CD4-positive, alpha-beta T cell (primary cell): ENCODE data around the gene TOX3. TPM values are rescaled to one million over a fixed set of nuclear protein-coding genes. Genes with fewer than 3 reads are reported as not detected.

Experiments used
- ATAC-seq: fragments of 200-7000 bp; cut with Tn5 transposase; one replicate; pipeline ENCODE4 v1.10.0; 2022; ENCODE audit warnings: mild to moderate bottlenecking; ENCODE audit not compliant: poor library complexity
- CTCF ChIA-PET: fragments of 350-600 bp; sonication (Branson Sonifier 250); formaldehyde crosslinking; loops from one replicate; lab custom pipeline; 2021; ENCODE audit warnings: antibody characterized with exemption, inconsistent platforms; lab: Charles Lee
- POLR2A ChIA-PET: fragments of 350-600 bp; sonication (Branson Sonifier 250); formaldehyde crosslinking; loops from one replicate; lab custom pipeline; 2021; ENCODE audit warnings: antibody characterized with exemption, inconsistent platforms; lab: Charles Lee
- DNase-seq, 14 experiments: peaks; one replicate each; pipeline ENCODE4 v3.0.0-alpha.2; 2013 to 2020; ENCODE audit warnings: mixed read lengths in 2 of 14
- H3K27ac ChIP-seq, 2 donors: one replicate each; pipeline versions ENCODE4 v1.5.1 to v1.7.0; 2013; ENCODE audit warnings: low read length in 2 of 2, low read depth in 1 of 2, mild to moderate bottlenecking in 1 of 2
- H3K27me3 ChIP-seq, 2 experiments: 1 replicate in 1 of 2; 2 replicates in 1 of 2; pipeline versions ENCODE4 v1.6.1 to v1.7.0; 2013; ENCODE audit warnings: low read length in 2 of 2, control low read depth in 1 of 2, mild to moderate bottlenecking in 1 of 2, moderate library complexity in 1 of 2; ENCODE audit not compliant: insufficient read depth in 2 of 2, control insufficient read depth in 1 of 2
- H3K36me3 ChIP-seq: one replicate; pipeline ENCODE4 v1.6.1; 2013; ENCODE audit warnings: low read length, control low read depth; ENCODE audit not compliant: insufficient read depth
- H3K4me1 ChIP-seq: one replicate; pipeline ENCODE4 v1.6.1; 2013; ENCODE audit warnings: low read length, control low read depth; ENCODE audit not compliant: insufficient read depth
- H3K4me3 ChIP-seq: one replicate; pipeline ENCODE4 v1.5.1; 2013; ENCODE audit warnings: mild to moderate bottlenecking, low read length, moderate library complexity
- H3K9me3 ChIP-seq, 2 experiments: 1 replicate in 1 of 2; 2 replicates in 1 of 2; pipeline versions ENCODE4 v1.6.1 to v1.7.0; 2013; ENCODE audit warnings: low read length in 2 of 2, mild to moderate bottlenecking in 2 of 2, control low read depth in 1 of 2, moderate library complexity in 1 of 2; ENCODE audit not compliant: control insufficient read depth in 1 of 2, insufficient read depth in 1 of 2
- H3K27ac Mint-ChIP-seq: one replicate; pipeline ENCODE4 v1.8.0; 2020; ENCODE audit warnings: mixed read lengths
- H3K27me3 Mint-ChIP-seq: one replicate; pipeline ENCODE4 v1.8.0; 2021; ENCODE audit warnings: mixed read lengths
- H3K36me3 Mint-ChIP-seq: one replicate; pipeline ENCODE4 v1.8.0; 2021; ENCODE audit warnings: low read depth, mixed read lengths
- H3K4me1 Mint-ChIP-seq: one replicate; pipeline ENCODE4 v1.8.0; 2021; ENCODE audit warnings: low read depth, mixed read lengths
- H3K4me3 Mint-ChIP-seq: one replicate; pipeline ENCODE4 v1.8.0; 2020; ENCODE audit warnings: mild to moderate bottlenecking, mixed read lengths
- H3K9me3 Mint-ChIP-seq: one replicate; pipeline ENCODE4 v1.8.0; 2020; ENCODE audit warnings: mixed read lengths
- CTCF ChIP-seq: fragments of 200-600 bp; IDR thresholded peaks from one replicate; pipeline ENCODE4 v1.8.0; 2022; ENCODE audit warnings: antibody characterized with exemption, mild to moderate bottlenecking
- intact Hi-C, 2 experiments: fragments of 100-400 bp; cut with DNase I in 1 of 2; cut with micrococcal nuclease in 1 of 2; formaldehyde crosslinking; loops; one replicate each; pipeline versions ENCODE4 v1.15.1 to v1.9.0; 2023 to 2025; cut with DNase I, micrococcal nuclease
- total RNA-seq, 174 experiments: library from RNA in 2 of 174; stranded (reverse) in 2 of 174; gene quantifications; one replicate each; pipeline ENCODE4 v1.2.3 and lab custom pipeline; 2021 to 2026

The TOX3 gene
- total RNA-seq, 2 experiments from 2014 or later, result not detected

GRCh38 chr16:52572656-52573055 is 25.7 kb upstream of the TOX3 start:
- no peaks in the 10 kb centered on the region for H3K4me1 Mint-ChIP-seq
- no peaks in the 10 kb centered on the region for H3K36me3 Mint-ChIP-seq
- DNase-seq, result no peak
- ATAC-seq, result no peak
- no peaks in the 10 kb centered on the region for H3K27me3 Mint-ChIP-seq
- POLR2A ChIA-PET, result no interaction called here
- Histone ChIP-seq H3K9me3 (no peaks in the 10 kb centered on the region), H3K27ac (no peak overlapping the region), H3K36me3 (no peaks in the 10 kb centered on the region), H3K4me3 (no peak overlapping the region), H3K27me3 (no peaks in the 10 kb centered on the region), H3K4me1 (no peaks in the 10 kb centered on the region)
- intact Hi-C loops, result no loop called here
- no peak overlapping the region for H3K27ac Mint-ChIP-seq
- H3K9me3 Mint-ChIP-seq, result peaks cover 2% of the 10 kb centered on the region
- CTCF ChIA-PET, result no interaction called here
- TF ChIP-seq CTCF, result no peak
- H3K4me3 Mint-ChIP-seq, result no peak overlapping the region

- intact Hi-C loops, result no loop called here
- ATAC-seq (no peak), DNase-seq (no peak)
- H3K4me3 ChIP-seq, result no peak overlapping the region
- no peak overlapping the region for H3K27ac Mint-ChIP-seq
- H3K36me3 Mint-ChIP-seq, result no peaks in the 10 kb centered on the region
- no peaks in the 10 kb centered on the region for H3K4me1 Mint-ChIP-seq
- H3K9me3 Mint-ChIP-seq, result no peaks in the 10 kb centered on the region
- no peaks in the 10 kb centered on the region for H3K27me3 Mint-ChIP-seq
- TF ChIP-seq CTCF, result no peak
- no peaks in the 10 kb centered on the region for H3K36me3 ChIP-seq
- ChIA-PET CTCF (no interaction called here), POLR2A (no interaction called here)
- H3K4me3 Mint-ChIP-seq, result no peak overlapping the region
- no peaks in the 10 kb centered on the region for H3K9me3 ChIP-seq
- H3K4me1 ChIP-seq, result no peaks in the 10 kb centered on the region
- H3K27ac ChIP-seq, result no peak overlapping the region
- no peaks in the 10 kb centered on the region for H3K27me3 ChIP-seq
These were observed 23.6 kb upstream of the TOX3 start for GRCh38 chr16:52570495-52571091.

GRCh38 chr16:52569701-52570100 is 22.8 kb upstream of the TOX3 start:
- no peak overlapping the region for H3K4me3 Mint-ChIP-seq
- H3K27ac Mint-ChIP-seq, result no peak overlapping the region
- intact Hi-C loops, result no loop called here
- Histone ChIP-seq H3K36me3 (no peaks in the 10 kb centered on the region), H3K4me3 (no peak overlapping the region), H3K27me3 (no peaks in the 10 kb centered on the region), H3K4me1 (no peaks in the 10 kb centered on the region), H3K27ac (no peak overlapping the region), H3K9me3 (no peaks in the 10 kb centered on the region)
- no peak for DNase-seq
- no peak for ATAC-seq
- H3K4me1 Mint-ChIP-seq, result no peaks in the 10 kb centered on the region
- no peak for TF ChIP-seq CTCF
- CTCF ChIA-PET, result no interaction called here
- no peaks in the 10 kb centered on the region for H3K9me3 Mint-ChIP-seq
- H3K36me3 Mint-ChIP-seq, result no peaks in the 10 kb centered on the region
- POLR2A ChIA-PET, result no interaction called here
- H3K27me3 Mint-ChIP-seq, result no peaks in the 10 kb centered on the region
